A673 (cell line): ENCODE data around the gene GRID1. TPM values are rescaled to one million over a fixed set of nuclear protein-coding genes. Genes with fewer than 3 reads are reported as not detected.

ENCODE experiments used
- BruUV-seq: library from RNA; stranded (reverse); fragments of 400-500 nt; replicated peaks from 2 replicates; lab custom pipeline; 2021; lab: Mats Ljungman, UMichigan
- CTCF ChIA-PET: fragments of 300-600 bp; sonication (Branson Sonifier 250); formaldehyde crosslinking; loops from one replicate; lab custom pipeline; 2022; ENCODE audit warnings: antibody characterized with exemption; lab: Charles Lee
- POLR2A ChIA-PET: fragments of 300-600 bp; sonication (Branson Sonifier 250); formaldehyde crosslinking; loops from one replicate; lab custom pipeline; 2022; ENCODE audit warnings: antibody characterized with exemption; ENCODE audit not compliant: low non-redundant PET; lab: Charles Lee
- DNase-seq: peaks from one replicate; pipeline ENCODE4 v3.0.0-alpha.2; 2015; ENCODE audit warnings: low spot score
- H3K27ac ChIP-seq: fragments of 200-600 bp; sonication (generic); 2 replicates; pipeline ENCODE4 v1.5.1; 2016; ENCODE audit warnings: mixed run types, low read depth, mild to moderate bottlenecking, mixed read lengths, antibody characterized with exemption, low read length; ENCODE audit not compliant: poor library complexity, severe bottlenecking
- H3K27me3 ChIP-seq: fragments of 200-600 bp; sonication (generic); replicated peaks from 2 replicates; pipeline ENCODE4 v1.6.1; 2017; ENCODE audit warnings: mixed run types, low read depth, mild to moderate bottlenecking, mixed read lengths, antibody characterized with exemption, low read length; ENCODE audit not compliant: insufficient read depth, poor library complexity
- H3K36me3 ChIP-seq: fragments of 200-600 bp; sonication (generic); 2 replicates; pipeline ENCODE4 v1.6.1; 2016; ENCODE audit warnings: mixed run types, mild to moderate bottlenecking, mixed read lengths, antibody characterized with exemption, low read length; ENCODE audit not compliant: insufficient read depth, poor library complexity, severe bottlenecking
- H3K4me1 ChIP-seq: fragments of 200-600 bp; sonication (generic); 2 replicates; pipeline ENCODE4 v1.6.1; 2017; ENCODE audit warnings: mixed run types, mild to moderate bottlenecking, mixed read lengths, antibody characterized with exemption, low read length; ENCODE audit not compliant: insufficient read depth, poor library complexity, severe bottlenecking
- H3K4me3 ChIP-seq: fragments of 200-600 bp; sonication (generic); 2 replicates; pipeline ENCODE4 v1.5.1; 2016; ENCODE audit warnings: low read depth, mixed run types, mild to moderate bottlenecking, mixed read lengths, low read length; ENCODE audit not compliant: poor library complexity, severe bottlenecking
- H3K9me3 ChIP-seq: fragments of 200-600 bp; sonication (generic); 2 replicates; pipeline ENCODE4 v1.6.1; 2016; ENCODE audit warnings: mixed run types, low read depth, mild to moderate bottlenecking, mixed read lengths, antibody characterized with exemption, low read length; ENCODE audit not compliant: poor library complexity, severe bottlenecking
- EZH2 ChIP-seq: fragments of 200-600 bp; sonication (generic); IDR thresholded peaks from 2 replicates; pipeline ENCODE4 v1.6.1; 2017; ENCODE audit warnings: borderline replicate concordance, low read depth, mild to moderate bottlenecking, mixed read lengths, antibody characterized with exemption, low read length; ENCODE audit not compliant: poor library complexity, severe bottlenecking
- intact Hi-C: fragments of 100-400 bp; cut with micrococcal nuclease; formaldehyde crosslinking; loops from one replicate; pipeline ENCODE4 v1.10.0; 2022; ENCODE audit not compliant: unreplicated experiment
- total RNA-seq: library from RNA; stranded (reverse); gene quantifications from 2 replicates; pipeline ENCODE4 v1.2.3, GENCODE V29; 2021
- TF ChIP-seq, protein P1 (sequence below): fragments of 300-800, 200-600 bp; sonication (generic); conservative IDR thresholded peaks from 2 replicates; pipeline ENCODE4 v1.5.1; 2017; ENCODE audit warnings: low read depth, mild to moderate bottlenecking, antibody characterized with exemption, low read length, moderate library complexity, mixed read lengths

Gene GRID1
- total RNA-seq, 1 experiment from 2014 or later = not detected

DNA sequence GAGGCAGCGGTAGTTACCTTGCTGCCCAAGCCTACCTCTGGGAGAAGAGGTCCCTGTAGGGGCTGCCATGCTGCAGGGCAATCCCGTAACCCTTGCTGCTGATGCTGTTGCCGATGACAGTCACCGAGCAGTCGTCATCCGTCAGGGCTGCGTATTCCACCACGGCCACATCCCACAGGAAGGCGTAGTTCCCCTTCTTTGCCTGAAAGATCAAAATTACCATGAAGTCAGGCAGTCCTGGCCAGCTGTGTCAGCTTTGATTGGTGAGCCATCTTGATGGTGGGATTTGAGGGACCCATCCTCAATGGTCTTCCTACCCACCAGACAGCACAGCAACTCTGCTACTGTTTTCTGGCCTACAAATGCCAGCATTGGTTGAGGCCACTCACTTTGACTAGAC, 746.8 kb downstream of the GRID1 start:
- Histone ChIP-seq H3K36me3 (no peaks in the 10 kb centered on the region), H3K27ac (no peak overlapping the region), H3K27me3 (no peaks in the 10 kb centered on the region), H3K4me3 (no peak overlapping the region), H3K9me3 (no peaks in the 10 kb centered on the region), H3K4me1 (no peaks in the 10 kb centered on the region)
- intact Hi-C loops = no loop called here
- BruUV-seq = no TSS peak
- no peak for DNase-seq
- ChIA-PET CTCF (no interaction called here), POLR2A (no interaction called here)
- TF ChIP-seq, protein P1, sequence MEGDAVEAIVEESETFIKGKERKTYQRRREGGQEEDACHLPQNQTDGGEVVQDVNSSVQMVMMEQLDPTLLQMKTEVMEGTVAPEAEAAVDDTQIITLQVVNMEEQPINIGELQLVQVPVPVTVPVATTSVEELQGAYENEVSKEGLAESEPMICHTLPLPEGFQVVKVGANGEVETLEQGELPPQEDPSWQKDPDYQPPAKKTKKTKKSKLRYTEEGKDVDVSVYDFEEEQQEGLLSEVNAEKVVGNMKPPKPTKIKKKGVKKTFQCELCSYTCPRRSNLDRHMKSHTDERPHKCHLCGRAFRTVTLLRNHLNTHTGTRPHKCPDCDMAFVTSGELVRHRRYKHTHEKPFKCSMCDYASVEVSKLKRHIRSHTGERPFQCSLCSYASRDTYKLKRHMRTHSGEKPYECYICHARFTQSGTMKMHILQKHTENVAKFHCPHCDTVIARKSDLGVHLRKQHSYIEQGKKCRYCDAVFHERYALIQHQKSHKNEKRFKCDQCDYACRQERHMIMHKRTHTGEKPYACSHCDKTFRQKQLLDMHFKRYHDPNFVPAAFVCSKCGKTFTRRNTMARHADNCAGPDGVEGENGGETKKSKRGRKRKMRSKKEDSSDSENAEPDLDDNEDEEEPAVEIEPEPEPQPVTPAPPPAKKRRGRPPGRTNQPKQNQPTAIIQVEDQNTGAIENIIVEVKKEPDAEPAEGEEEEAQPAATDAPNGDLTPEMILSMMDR = no peak
- no peak for TF ChIP-seq EZH2

DNA sequence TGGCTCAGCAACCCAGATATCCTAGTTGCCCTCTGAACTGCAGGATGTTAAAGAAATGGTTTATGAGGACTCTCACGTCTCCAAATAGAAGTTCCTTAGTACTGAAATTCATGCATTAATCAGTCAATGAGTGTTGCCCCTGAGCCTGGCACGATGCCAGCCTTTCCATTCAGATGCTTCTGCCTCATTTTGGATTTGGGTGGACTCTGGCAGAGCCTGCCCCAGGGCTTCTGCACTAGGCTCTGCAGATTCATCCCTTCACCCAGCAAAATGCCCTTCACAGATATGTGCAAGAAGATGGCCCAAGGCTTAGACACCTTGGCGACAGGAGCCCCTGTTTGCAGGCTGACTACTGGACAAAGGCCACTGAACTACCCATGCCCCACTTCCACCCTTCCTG, 747.8 kb downstream of the GRID1 start:
- intact Hi-C loops = no loop called here
- no peaks in the 10 kb centered on the region for H3K27me3 ChIP-seq
- no peaks in the 10 kb centered on the region for H3K4me1 ChIP-seq
- no peak for DNase-seq
- BruUV-seq = no TSS peak
- no peak for TF ChIP-seq EZH2
- TF ChIP-seq, protein P1 = no peak
- H3K4me3 ChIP-seq = no peak overlapping the region
- ChIA-PET POLR2A (no interaction called here), CTCF (no interaction called here)
- H3K27ac ChIP-seq = no peak overlapping the region
- H3K36me3 ChIP-seq = no peaks in the 10 kb centered on the region
- no peaks in the 10 kb centered on the region for H3K9me3 ChIP-seq

DNA sequence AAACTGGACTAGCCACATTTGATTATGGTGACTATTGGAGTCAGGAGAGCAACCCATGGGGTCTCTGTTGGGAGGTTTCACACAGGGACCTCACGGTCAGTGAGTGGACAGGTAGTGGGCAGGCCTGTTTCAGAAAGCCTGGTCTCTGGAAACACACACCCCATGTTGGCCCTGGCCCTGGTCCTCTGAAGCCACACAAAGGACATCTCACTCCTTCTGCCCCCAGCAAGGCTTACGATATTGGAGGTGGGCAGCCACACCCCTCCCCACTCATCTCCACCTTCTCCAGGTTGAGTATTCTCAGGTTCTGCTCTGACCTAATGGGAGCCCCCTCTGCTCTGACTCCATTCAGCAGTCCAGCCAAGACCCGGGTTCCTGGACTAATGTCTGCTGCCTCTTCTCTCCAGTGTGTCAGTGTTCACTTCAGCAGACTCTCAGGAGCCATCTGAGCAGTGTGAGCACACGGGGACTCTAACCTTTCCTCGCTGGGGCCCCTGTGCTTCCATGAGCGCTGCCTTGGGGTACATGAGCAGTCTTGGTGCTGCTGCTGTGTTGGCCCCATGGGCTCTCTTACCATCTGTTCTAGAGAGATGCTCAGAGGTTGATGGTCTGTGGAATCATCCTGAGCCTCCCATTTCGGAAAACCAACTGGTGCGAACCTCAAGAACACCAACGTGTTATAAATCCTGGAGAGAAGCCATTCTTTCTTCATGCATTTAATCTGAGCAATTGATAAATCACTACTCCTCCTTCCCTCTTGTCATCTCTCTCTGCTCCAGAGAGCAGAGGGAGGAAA, 748.6 kb downstream of the GRID1 start:
- H3K36me3 ChIP-seq = no peaks in the 10 kb centered on the region
- no peak for TF ChIP-seq EZH2
- TF ChIP-seq, protein P1 = no peak
- BruUV-seq = no TSS peak
- ChIA-PET CTCF (interaction anchor here (0.7 kb wide), 1 partner anchor 387 kb away, joined by 3 read pairs; no protein-coding TSS in a partner anchor), POLR2A (no interaction called here)
- no peak for DNase-seq
- H3K4me1 ChIP-seq = no peaks in the 10 kb centered on the region
- intact Hi-C loops = no loop called here
- no peaks in the 10 kb centered on the region for H3K27me3 ChIP-seq
- no peak overlapping the region for H3K27ac ChIP-seq
- H3K4me3 ChIP-seq = no peak overlapping the region
- no peaks in the 10 kb centered on the region for H3K9me3 ChIP-seq
